ENCODE measurements around the gene PNPLA7. TPM values are rescaled to one million over a fixed set of nuclear protein-coding genes. Genes with fewer than 3 reads are reported as not detected.

PNPLA7 gene
- total and polyA plus RNA-seq, 2 donors (not counting 1 experiment from before 2014, with no cell fraction given), result 18.7 to 29.9 TPM

DNA sequence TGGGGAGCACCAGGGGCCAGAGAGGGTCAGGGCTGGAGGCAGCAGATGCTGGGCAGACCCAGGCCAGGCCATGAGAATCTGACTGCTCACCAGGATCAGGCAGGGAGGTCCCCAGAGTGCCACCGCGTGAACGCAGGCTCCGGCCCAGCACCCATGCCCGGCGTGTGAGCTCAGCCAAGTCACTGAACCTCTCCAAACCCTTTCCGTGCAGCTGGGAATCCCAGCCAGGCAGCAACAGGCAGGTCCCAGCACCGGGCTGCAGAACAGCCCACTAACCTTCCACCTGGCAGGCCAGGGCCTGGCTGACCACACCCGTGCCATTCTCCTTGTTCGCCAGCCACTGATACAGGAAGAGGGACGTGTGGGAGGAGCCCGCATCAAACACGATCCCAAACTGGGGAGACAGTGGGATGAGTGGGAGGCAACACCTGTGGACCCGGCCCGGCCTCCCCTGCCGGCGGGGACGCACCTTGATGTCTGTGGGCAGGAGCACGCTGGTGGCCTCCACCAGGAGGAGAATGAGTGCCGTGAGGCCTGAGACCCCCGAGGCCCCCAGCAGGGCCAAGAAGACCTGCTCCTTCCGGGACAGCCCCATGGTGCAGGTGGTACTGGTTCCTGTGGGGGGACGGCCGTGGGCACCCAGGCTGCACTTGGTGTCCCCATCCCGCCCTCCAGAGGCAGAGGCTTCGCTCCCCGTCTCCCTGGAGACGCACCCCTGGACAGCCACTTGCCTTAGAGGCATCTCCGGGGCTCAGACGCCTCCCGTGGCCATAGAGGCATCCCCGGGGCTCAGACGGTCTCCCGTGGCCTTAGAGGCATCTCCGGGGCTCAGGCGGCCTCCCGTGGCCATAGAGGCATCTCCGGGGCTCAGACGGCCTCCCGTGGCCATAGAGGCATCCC is 112.3 kb downstream of the PNPLA7 start:
- Histone ChIP-seq H3K27ac (ENCODE audit: low read length in 2 of 2) (no peak overlapping the region), H4K20me1 (ENCODE audit: control insufficient read depth, insufficient read depth, low read length, poor library complexity, severe bottlenecking) (no peaks in the 10 kb centered on the region), H3K4me2 (replicated peaks; ENCODE audit: low read depth, low read length, poor library complexity, severe bottlenecking) (no peak overlapping the region), H3K36me3 (replicated peaks in 1 of 2; ENCODE audit: control extremely low read depth in 1 of 2, control insufficient read depth in 1 of 2, extremely low read depth in 1 of 2, insufficient read depth in 2 of 2, low read length in 1 of 2) (no peaks in the 10 kb centered on the region), H3K27me3 (replicated peaks in 1 of 4; ENCODE audit: control extremely low read depth in 1 of 4, control insufficient read depth in 3 of 4, insufficient read depth in 4 of 4, low read length in 3 of 4) (peaks cover 0 to 15% (median 6%) of the 10 kb centered on the region in 4 experiments), H3K4me1 (ENCODE audit: control insufficient read depth in 2 of 2, insufficient read depth in 2 of 2, low read length in 2 of 2) (peaks cover 0 to 8% of the 10 kb centered on the region in 2 donors), H3K9ac (ENCODE audit: low read length) (no peak overlapping the region), H2AFZ (ENCODE audit: insufficient read depth, low read depth, low read length, poor library complexity, severe bottlenecking) (no peak overlapping the region), H3K9me3 (ENCODE audit: control extremely low read depth in 1 of 3, control insufficient read depth in 2 of 3, insufficient read depth in 1 of 3, low read length in 2 of 3) (peaks cover 0 to 3% (median 0%) of the 10 kb centered on the region in 3 donors), H3K4me3 (ENCODE audit: control extremely low read depth in 1 of 5, extremely low read depth in 1 of 5, insufficient read depth in 1 of 5, low read depth in 2 of 5, low read length in 4 of 5) (no peak overlapping the region), H3K79me2 (ENCODE audit: control insufficient read depth, insufficient read depth, low read length) (no peaks in the 10 kb centered on the region)
- Mint-ChIP-seq H3K27me3 (peaks cover 3% of the 10 kb centered on the region), H3K27ac (no peak overlapping the region), H3K4me3 (no peak overlapping the region), H3K9me3 (ENCODE audit: insufficient read depth) (no peaks in the 10 kb centered on the region), H3K4me1 (peaks cover 3% of the 10 kb centered on the region)
- ChIA-PET CTCF (no interaction called here), POLR2A (no interaction called here)
- no peak for ATAC-seq (ENCODE audit: low read depth)
- no peak for DNase-seq
- intact Hi-C loops (cut with micrococcal nuclease), result no loop called here
- WGBS (ENCODE audit: insufficient coverage), result 93% methylated on average over 33 of the region's 40 CpGs
- no peak for TF ChIP-seq CTCF (IDR thresholded peaks at IDR 0.05)

- 93% methylated on average over 24 of the region's 24 CpGs for WGBS (ENCODE audit: insufficient coverage)
- Histone ChIP-seq H3K27ac (ENCODE audit: low read length in 2 of 2) (no peak overlapping the region), H3K4me1 (ENCODE audit: control insufficient read depth in 2 of 2, insufficient read depth in 2 of 2, low read length in 2 of 2) (peaks cover 0 to 7% of the 10 kb centered on the region in 2 donors), H3K36me3 (replicated peaks in 1 of 2; ENCODE audit: control extremely low read depth in 1 of 2, control insufficient read depth in 1 of 2, extremely low read depth in 1 of 2, insufficient read depth in 2 of 2, low read length in 1 of 2) (no peaks in the 10 kb centered on the region), H4K20me1 (ENCODE audit: control insufficient read depth, insufficient read depth, low read length, poor library complexity, severe bottlenecking) (no peaks in the 10 kb centered on the region), H3K9ac (ENCODE audit: low read length) (no peak overlapping the region), H2AFZ (ENCODE audit: insufficient read depth, low read depth, low read length, poor library complexity, severe bottlenecking) (no peak overlapping the region), H3K79me2 (ENCODE audit: control insufficient read depth, insufficient read depth, low read length) (no peaks in the 10 kb centered on the region), H3K4me2 (replicated peaks; ENCODE audit: low read depth, low read length, poor library complexity, severe bottlenecking) (no peak overlapping the region), H3K27me3 (replicated peaks in 1 of 4; ENCODE audit: control extremely low read depth in 1 of 4, control insufficient read depth in 3 of 4, insufficient read depth in 4 of 4, low read length in 3 of 4) (peaks cover 0 to 7% (median 3%) of the 10 kb centered on the region in 4 experiments), H3K9me3 (ENCODE audit: control extremely low read depth in 1 of 3, control insufficient read depth in 2 of 3, insufficient read depth in 1 of 3, low read length in 2 of 3) (peaks cover 0 to 4% (median 0%) of the 10 kb centered on the region in 3 donors), H3K4me3 (ENCODE audit: control extremely low read depth in 1 of 5, extremely low read depth in 1 of 5, insufficient read depth in 1 of 5, low read depth in 2 of 5, low read length in 4 of 5) (no peak overlapping the region)
- Mint-ChIP-seq H3K27me3 (peaks cover 2% of the 10 kb centered on the region), H3K9me3 (ENCODE audit: insufficient read depth) (no peaks in the 10 kb centered on the region), H3K4me1 (peaks cover 2% of the 10 kb centered on the region), H3K27ac (no peak overlapping the region), H3K4me3 (no peak overlapping the region)
- TF ChIP-seq EZH2 (IDR thresholded peaks at IDR 0.05; ENCODE audit: borderline replicate concordance, insufficient read depth, low read depth, low read length, poor library complexity, severe bottlenecking) (no peak), CTCF (IDR thresholded peaks at IDR 0.05) (no peak)
- intact Hi-C loops (cut with micrococcal nuclease), result no loop called here
- ATAC-seq (ENCODE audit: low read depth) (no peak), DNase-seq (no peak)
- CTCF ChIA-PET, result interaction anchor here (1.3 kb wide), 1 partner anchor 8 kb away, joined by 4 read pairs; no protein-coding TSS in a partner anchor
- POLR2A ChIA-PET, result interaction anchor here (1.0 kb wide), 1 partner anchor 11 kb away, joined by 3 read pairs; no protein-coding TSS in a partner anchor
Observed at GRCh38 chr9:137436761-137437600, 113.2 kb downstream of the PNPLA7 start.

Measured in B cell (primary cell).